Epidermal melanocyte (primary cell): ENCODE measurements around the gene OGDHL.
"Not testable (repeated sequence)": the region's sequence is repeated elsewhere in the genome, so short reads cannot be mapped to it uniquely, and the experiment has no call there.

Source experiments
- DNase-seq: peaks from one replicate; pipeline ENCODE4 v3.0.0; 2011; ENCODE audit warnings: low spot score; ENCODE audit not compliant: insufficient read length

The OGDHL gene

GRCh38 chr10:49740346-49741107 is 21.6 kb downstream of the OGDHL start:
- no peak for DNase-seq

GRCh38 chr10:49739426-49739825 is 22.7 kb downstream of the OGDHL start:
- DNase-seq: no peak

DNA sequence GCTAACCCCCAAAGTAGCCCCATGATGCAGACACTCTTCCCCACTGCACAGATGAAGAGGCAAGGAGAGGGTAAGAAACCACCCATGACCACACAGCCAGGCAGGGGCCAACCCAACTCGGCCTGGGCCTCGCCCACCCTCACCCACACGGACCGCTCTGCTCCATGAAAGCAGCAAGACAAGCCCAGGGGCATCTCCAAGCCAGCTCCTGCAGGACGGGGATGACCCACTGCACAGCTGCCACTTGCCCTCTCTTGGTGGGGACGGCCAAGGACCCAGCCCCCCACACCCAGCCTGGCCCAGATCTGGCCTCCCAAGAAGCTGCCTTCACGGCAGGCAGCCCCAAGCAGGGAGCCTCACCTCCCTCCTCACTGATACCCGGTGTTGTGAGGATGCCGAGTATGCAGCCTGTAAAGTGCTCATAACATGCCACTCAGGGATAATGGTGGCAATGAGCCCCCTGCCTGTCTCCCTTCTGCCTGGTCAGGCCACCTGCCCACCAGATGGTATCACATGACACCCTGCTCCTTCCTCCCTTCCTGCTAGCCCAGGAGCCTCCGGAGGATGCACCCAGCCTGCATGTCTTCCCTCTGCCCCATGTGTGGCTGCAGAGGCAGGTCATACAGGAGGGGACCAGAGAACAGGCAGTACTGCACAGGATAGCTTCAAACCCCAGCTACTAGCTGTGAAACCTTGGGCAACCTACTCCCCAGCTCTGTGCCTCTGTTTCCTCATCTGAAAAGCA is 23.3 kb downstream of the OGDHL start:
- DNase-seq: no peak

- DNase-seq: no peak
These were observed 24.5 kb downstream of the OGDHL start for GRCh38 chr10:49737474-49738201.

DNA sequence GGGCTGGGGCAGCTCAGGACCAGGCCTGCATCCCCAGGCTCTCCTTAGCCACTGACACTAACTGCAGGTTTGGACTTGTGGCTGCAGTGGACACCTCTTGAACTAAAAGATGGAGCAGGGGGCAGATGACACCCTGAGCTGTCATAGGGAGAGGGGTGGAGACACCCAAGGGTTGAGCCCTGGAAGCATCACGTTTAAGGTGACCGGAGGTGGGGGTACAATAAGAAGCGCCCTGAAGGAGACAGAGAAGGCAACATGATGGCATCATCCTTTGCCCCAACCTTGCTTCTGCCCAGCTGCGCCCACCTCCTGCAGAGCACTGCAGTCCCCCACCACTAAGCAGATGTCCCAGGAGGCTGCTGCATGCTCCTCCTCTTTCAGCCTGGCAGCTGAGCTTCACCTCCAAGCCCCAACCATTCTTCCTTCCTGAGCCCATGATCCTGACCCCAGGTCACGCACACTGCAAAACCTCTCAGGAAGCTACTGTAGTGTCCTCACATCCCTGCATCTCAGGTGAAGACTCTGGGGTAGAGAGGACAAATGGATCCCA is 25.5 kb downstream of the OGDHL start:
- DNase-seq: no peak

- no peak for DNase-seq
These were observed 26.1 kb downstream of the OGDHL start for GRCh38 chr10:49735848-49736563.

DNA sequence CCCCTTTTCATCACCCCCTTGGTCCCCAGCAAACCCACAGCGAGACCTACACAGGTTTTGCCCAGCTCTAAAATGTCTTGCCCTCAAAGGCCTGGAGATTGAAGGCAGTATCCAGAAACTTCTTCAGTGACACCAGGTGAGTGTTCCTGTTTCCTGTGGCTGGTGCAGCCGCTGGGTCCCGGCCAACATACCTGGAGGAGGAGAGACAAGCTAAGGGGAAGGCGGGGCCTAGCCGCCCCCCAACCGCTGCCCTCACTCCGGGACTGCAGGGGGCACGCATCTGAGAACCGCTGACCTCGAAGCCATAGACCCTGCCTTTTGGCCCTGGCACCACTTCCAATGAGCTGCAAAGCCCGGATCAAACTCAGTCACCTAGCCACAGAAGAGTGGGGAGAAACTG is 27.0 kb downstream of the OGDHL start:
- no peak for DNase-seq

DNA sequence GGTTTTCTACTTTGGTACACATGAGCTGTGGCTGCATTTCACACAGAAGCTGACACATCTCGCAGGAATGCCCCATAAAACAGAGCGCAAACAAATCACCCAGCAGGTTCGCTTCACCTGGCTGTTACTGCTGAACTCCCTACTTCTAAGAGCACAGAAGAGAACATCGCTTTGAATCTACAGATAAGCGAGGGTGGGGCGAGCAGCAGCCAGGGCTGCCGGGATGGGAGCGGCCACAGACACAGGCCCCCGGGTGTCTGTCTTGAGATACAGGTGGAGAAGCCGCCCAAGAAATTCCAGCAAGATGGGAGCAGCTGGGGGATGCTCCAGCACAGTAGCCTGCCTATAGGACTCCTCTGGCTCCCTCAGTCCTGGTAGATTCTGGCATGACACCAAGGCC is 27.4 kb downstream of the OGDHL start:
- DNase-seq: no peak

- no peak for DNase-seq
These were observed 28.3 kb downstream of the OGDHL start for GRCh38 chr10:49733866-49734265.

- DNase-seq: no peak
These were observed 35.5 kb downstream of the OGDHL start for GRCh38 chr10:49726593-49726992.

- not testable (repeated sequence) for DNase-seq
These were observed 47.0 kb downstream of the OGDHL start for GRCh38 chr10:49715157-49715556.

GRCh38 chr10:49713266-49713665 is 48.9 kb downstream of the OGDHL start:
- DNase-seq: no peak

- no peak for DNase-seq
These were observed 50.6 kb downstream of the OGDHL start for GRCh38 chr10:49711481-49711880.

- DNase-seq: no peak
These were observed 51.2 kb downstream of the OGDHL start for GRCh38 chr10:49710966-49711365.

DNA sequence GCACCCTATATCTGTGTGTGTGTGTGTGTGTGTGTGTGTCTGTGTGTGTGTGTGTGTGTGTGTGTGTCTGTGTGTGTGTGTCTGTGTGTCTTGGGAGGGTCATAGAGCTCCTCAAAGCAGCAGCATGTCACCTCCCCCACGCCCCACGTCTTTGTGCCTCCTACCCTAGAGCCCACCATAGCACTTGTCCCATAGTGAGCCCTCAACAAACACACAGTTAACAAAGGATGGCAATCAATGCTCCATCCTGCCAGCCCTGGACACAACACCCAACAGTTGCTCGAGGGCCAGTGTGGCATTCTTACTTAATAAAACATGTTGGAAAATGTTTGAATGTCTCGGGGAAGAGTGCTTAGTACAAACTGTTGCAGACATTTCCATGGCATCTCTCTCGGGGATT is 52.2 kb downstream of the OGDHL start:
- DNase-seq: no peak

GRCh38 chr10:49707585-49707984 is 54.5 kb downstream of the OGDHL start:
- no peak for DNase-seq

- DNase-seq: no peak
These were observed 61.1 kb downstream of the OGDHL start for GRCh38 chr10:49700997-49701396.

- DNase-seq: no peak
These were observed 61.9 kb downstream of the OGDHL start for GRCh38 chr10:49700211-49700610.

- DNase-seq: no peak
These were observed 63.4 kb downstream of the OGDHL start for GRCh38 chr10:49698679-49699078.

DNA sequence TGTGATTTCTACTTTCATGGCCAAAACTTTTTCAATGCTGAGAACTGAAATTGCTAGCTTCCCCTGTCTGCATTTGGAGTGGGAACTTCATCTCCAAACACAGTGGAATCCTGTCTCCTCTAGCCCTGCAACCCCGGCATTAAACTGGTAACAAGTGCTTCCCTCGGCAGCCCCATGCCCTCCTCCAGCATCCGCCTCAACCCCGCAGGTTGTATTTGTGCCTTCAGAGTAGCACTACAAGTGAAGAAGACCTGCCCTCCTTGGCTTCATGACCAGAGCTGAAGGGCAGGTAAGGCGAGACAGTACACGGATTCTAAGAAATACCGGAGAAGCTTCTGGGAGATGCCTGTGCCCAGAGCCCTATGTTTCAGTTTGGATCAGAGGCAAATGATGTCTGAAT is 65.8 kb downstream of the OGDHL start:
- no peak for DNase-seq

- DNase-seq: no peak
These were observed 67.7 kb downstream of the OGDHL start for GRCh38 chr10:49694466-49694865.
